Kidney epithelial cell (primary cell): Measurements from ENCODE around the gene E2F8. TPM values are rescaled to one million over a fixed set of nuclear protein-coding genes. Genes with fewer than 3 reads are reported as not detected.

Experiments used
- DNase-seq: peaks from one replicate; pipeline ENCODE4 v3.0.0-alpha.2; 2010; ENCODE audit warnings: low read depth
- H3K27me3 ChIP-seq: 2 replicates; pipeline ENCODE4 v1.6.0; 2011; ENCODE audit warnings: low read length; ENCODE audit not compliant: control insufficient read depth, insufficient read depth
- H3K36me3 ChIP-seq: 2 replicates; pipeline ENCODE4 v1.5.1; 2011; ENCODE audit warnings: low read length; ENCODE audit not compliant: control insufficient read depth, insufficient read depth
- H3K4me3 ChIP-seq: 2 replicates; pipeline ENCODE4 v1.5.1; 2011; ENCODE audit warnings: low read depth, mild to moderate bottlenecking, control low read depth, low read length
- total RNA-seq: library from RNA; depleted of rRNA; stranded (reverse); fragments of >200 nt; gene quantifications from 2 replicates; pipeline ENCODE4 v1.2.3, GENCODE V29; 2015
- TF ChIP-seq, protein P1 (sequence below): IDR thresholded peaks from 2 replicates; pipeline ENCODE4 v1.5.1; 2011; ENCODE audit warnings: mild to moderate bottlenecking, moderate library complexity, low read length, control low read depth, inconsistent platforms; ENCODE audit not compliant: insufficient read depth, poor library complexity, severe bottlenecking

E2F8 gene
- total RNA-seq, 1 donor from 2014 or later: 0.04 TPM

DNA sequence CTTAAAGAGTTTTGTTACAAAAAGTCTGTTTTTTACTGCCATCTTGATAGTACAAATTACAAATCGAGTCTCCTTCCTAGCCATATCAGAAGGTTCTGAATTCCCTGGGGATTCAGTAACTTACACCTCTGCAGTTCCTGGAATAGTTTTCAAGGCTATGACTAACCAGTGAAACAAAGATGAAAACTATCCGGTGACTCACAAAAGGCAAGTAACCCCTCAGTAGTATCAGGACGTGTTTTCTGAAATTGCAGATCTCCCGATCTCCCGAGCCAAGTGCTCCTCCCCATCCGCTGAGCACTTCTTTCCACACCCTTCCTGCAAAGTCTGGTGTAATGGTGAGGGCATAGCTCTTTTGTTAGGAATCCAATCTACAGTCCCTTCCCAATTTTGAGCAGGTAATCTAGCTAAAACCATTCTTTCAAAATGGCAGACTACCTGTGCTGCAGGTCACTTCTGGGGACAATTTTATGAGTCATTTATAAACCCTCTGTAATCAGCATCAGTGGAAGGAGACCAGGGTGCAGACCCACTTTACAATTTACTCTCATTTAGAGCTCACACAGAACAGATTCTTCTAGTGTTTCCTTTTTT lies 7.7 kb downstream of the E2F8 start:
- H3K4me3 ChIP-seq: no peak overlapping the region
- DNase-seq: peak; percentile 72

DNA sequence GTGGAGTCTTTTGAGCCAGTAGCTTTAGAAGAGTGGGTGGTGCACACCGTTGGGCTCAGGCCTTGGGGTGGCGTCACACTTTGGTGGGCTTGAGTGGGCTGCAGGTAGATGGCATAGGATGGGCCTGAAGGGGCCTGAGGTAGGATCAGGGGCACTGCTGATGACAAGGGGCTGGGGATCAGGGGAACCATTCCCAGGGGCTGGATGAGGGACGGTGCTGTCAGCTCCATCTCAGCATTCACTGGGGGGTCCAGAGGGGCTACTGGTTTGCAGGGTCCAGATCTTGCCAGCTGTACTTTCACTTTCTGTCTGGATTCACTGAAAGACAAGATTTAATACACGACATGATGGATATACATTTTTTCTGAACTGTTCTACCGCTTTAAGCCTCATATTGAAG lies 11.1 kb downstream of the E2F8 start:
- Histone ChIP-seq H3K27me3 (no peaks in the 10 kb centered on the region), H3K4me3 (no peak overlapping the region), H3K36me3 (no peaks in the 10 kb centered on the region)
- TF ChIP-seq, protein P1, sequence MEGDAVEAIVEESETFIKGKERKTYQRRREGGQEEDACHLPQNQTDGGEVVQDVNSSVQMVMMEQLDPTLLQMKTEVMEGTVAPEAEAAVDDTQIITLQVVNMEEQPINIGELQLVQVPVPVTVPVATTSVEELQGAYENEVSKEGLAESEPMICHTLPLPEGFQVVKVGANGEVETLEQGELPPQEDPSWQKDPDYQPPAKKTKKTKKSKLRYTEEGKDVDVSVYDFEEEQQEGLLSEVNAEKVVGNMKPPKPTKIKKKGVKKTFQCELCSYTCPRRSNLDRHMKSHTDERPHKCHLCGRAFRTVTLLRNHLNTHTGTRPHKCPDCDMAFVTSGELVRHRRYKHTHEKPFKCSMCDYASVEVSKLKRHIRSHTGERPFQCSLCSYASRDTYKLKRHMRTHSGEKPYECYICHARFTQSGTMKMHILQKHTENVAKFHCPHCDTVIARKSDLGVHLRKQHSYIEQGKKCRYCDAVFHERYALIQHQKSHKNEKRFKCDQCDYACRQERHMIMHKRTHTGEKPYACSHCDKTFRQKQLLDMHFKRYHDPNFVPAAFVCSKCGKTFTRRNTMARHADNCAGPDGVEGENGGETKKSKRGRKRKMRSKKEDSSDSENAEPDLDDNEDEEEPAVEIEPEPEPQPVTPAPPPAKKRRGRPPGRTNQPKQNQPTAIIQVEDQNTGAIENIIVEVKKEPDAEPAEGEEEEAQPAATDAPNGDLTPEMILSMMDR: no peak
- DNase-seq: no peak

More for the DNA sequence above, 7.7 kb downstream of the E2F8 start:
- no peaks in the 10 kb centered on the region for H3K27me3 ChIP-seq
- no peaks in the 10 kb centered on the region for H3K36me3 ChIP-seq
- TF ChIP-seq, protein P1: no peak

GRCh38 chr11:19228968-19229367 lies 11.8 kb downstream of the E2F8 start:
- Histone ChIP-seq H3K4me3 (no peak overlapping the region), H3K36me3 (no peaks in the 10 kb centered on the region), H3K27me3 (no peaks in the 10 kb centered on the region)
- DNase-seq: no peak
- TF ChIP-seq, protein P1: no peak

- no peak for DNase-seq
- Histone ChIP-seq H3K36me3 (no peaks in the 10 kb centered on the region), H3K4me3 (no peak overlapping the region), H3K27me3 (no peaks in the 10 kb centered on the region)
- TF ChIP-seq, protein P1: no peak
These were observed 14.2 kb downstream of the E2F8 start for GRCh38 chr11:19226378-19227195.

- Histone ChIP-seq H3K4me3 (no peak overlapping the region), H3K36me3 (no peaks in the 10 kb centered on the region), H3K27me3 (no peaks in the 10 kb centered on the region)
- TF ChIP-seq, protein P1: no peak
- no peak for DNase-seq
These were observed 15.2 kb downstream of the E2F8 start for GRCh38 chr11:19225581-19225980.
